IMR-90 (cell line): ENCODE data around the gene GBP6. TPM values are rescaled to one million over a fixed set of nuclear protein-coding genes. Genes with fewer than 3 reads are reported as not detected.

Experiments
- polyA plus RNA-seq, 3 experiments: library from polyadenylated mRNA; depleted of rRNA; stranded (reverse); fragments of >200 nt; gene quantifications; 2 replicates each; pipeline ENCODE4 v1.2.3, GENCODE V29; 2012; ENCODE audit warnings: low replicate concordance in 1 of 3
- total RNA-seq: library from RNA; depleted of rRNA; stranded (reverse); fragments of >200 nt; gene quantifications from 2 replicates; pipeline ENCODE4 v1.2.3, GENCODE V29; 2012; rRNA removed

GBP6 gene
- total and polyA plus RNA-seq, 2 of the 4 experiments (the other 2 are of a cell fraction) = not detected

Other genes starting within 250 kb of the GBP6 start
- 12.8 and 17.7 TPM in 2 replicates for gene GBP2, start 237.9 kb upstream of the GBP6 start, total RNA-seq
- 6.7 and 8.2 TPM in 2 replicates for gene GBP2, start 237.9 kb upstream of the GBP6 start, polyA plus RNA-seq (2012; rRNA removed)
- gene GBP7, start 188.1 kb upstream of the GBP6 start, total RNA-seq = not detected in 2 replicates
- gene GBP7, start 188.1 kb upstream of the GBP6 start, polyA plus RNA-seq (2012; rRNA removed) = not detected in 2 replicates
- not detected in 2 replicates for gene GBP4, start 165.1 kb upstream of the GBP6 start, total RNA-seq
- not detected in 2 replicates for gene GBP4, start 165.1 kb upstream of the GBP6 start, polyA plus RNA-seq (2012; rRNA removed)
- not detected in 2 replicates for gene GBP5, start 91.2 kb upstream of the GBP6 start, total RNA-seq
- not detected in 2 replicates for gene GBP5, start 91.2 kb upstream of the GBP6 start, polyA plus RNA-seq (2012; rRNA removed)
- 1.4 and 1.8 TPM in 2 replicates for gene LRRC8B, start 160.8 kb downstream of the GBP6 start, total RNA-seq
- gene LRRC8B, start 160.8 kb downstream of the GBP6 start, polyA plus RNA-seq (2012; rRNA removed) = 0.44 and 0.74 TPM in 2 replicates